ENCODE data around the gene FOXD4.
"Not testable (repeated sequence)": the region's sequence is repeated elsewhere in the genome, so short reads cannot be mapped to it uniquely, and the experiment has no call there.

FOXD4 gene

GRCh38 chr9:73076-73899 is 44.9 kb downstream of the FOXD4 start:
- H3K4me1 ChIP-seq (ENCODE audit: control insufficient read depth in 2 of 2, insufficient read depth in 2 of 2, low read length in 2 of 2); H3K27ac ChIP-seq (ENCODE audit: low read depth in 2 of 2, low read length in 2 of 2); H3K36me3 ChIP-seq (ENCODE audit: control insufficient read depth in 2 of 2, insufficient read depth in 2 of 2, low read length in 2 of 2); H3K9ac ChIP-seq (ENCODE audit: low read depth in 1 of 2, low read length in 2 of 2); H3K9me3 ChIP-seq (ENCODE audit: control insufficient read depth in 2 of 2, low read length in 2 of 2); H3K27me3 ChIP-seq (ENCODE audit: control insufficient read depth in 2 of 2, insufficient read depth in 2 of 2, low read length in 2 of 2): not testable (repeated sequence)
- H3K4me3 ChIP-seq (ENCODE audit: low read length in 2 of 2): peak overlapping the region in 1 of 2 donors; percentile 37

Data from mucosa of rectum (tissue), 2 donors.